Measurements from ENCODE around the gene ACO2. TPM values are rescaled to one million over a fixed set of nuclear protein-coding genes. Genes with fewer than 3 reads are reported as not detected.

ACO2 gene
- total RNA-seq, 1 donor from 2014 or later, result 59.8 TPM

- Histone ChIP-seq H3K27me3 (ENCODE audit: control insufficient read depth, insufficient read depth, low read length) (no peaks in the 10 kb centered on the region), H3K36me3 (ENCODE audit: control insufficient read depth, insufficient read depth, low read length) (peaks cover 10% of the 10 kb centered on the region), H3K4me3 (ENCODE audit: low read depth, low read length) (no peak overlapping the region)
- DNase-seq (ENCODE audit: low read depth) (no peak), FAIRE-seq (no peak)
- no peak for TF ChIP-seq CTCF (IDR thresholded peaks at IDR 0.05; ENCODE audit: insufficient read depth, low read length, severe bottlenecking)
These were observed 70.5 kb downstream of the ACO2 start for GRCh38 chr22:41539146-41540005.

- TF ChIP-seq CTCF (IDR thresholded peaks at IDR 0.05; ENCODE audit: insufficient read depth, low read length, severe bottlenecking), result no peak
- no peaks in the 10 kb centered on the region for H3K27me3 ChIP-seq (ENCODE audit: control insufficient read depth, insufficient read depth, low read length)
- no peak overlapping the region for H3K4me3 ChIP-seq (ENCODE audit: low read depth, low read length)
- peaks cover 9% of the 10 kb centered on the region for H3K36me3 ChIP-seq (ENCODE audit: control insufficient read depth, insufficient read depth, low read length)
- FAIRE-seq (no peak), DNase-seq (ENCODE audit: low read depth) (no peak)
These were observed 71.0 kb downstream of the ACO2 start for GRCh38 chr22:41540006-41540315.

GRCh38 chr22:41540365-41540764, 71.4 kb downstream of the ACO2 start:
- Histone ChIP-seq H3K27me3 (ENCODE audit: control insufficient read depth, insufficient read depth, low read length) (no peaks in the 10 kb centered on the region), H3K36me3 (ENCODE audit: control insufficient read depth, insufficient read depth, low read length) (peaks cover 9% of the 10 kb centered on the region), H3K4me3 (ENCODE audit: low read depth, low read length) (no peak overlapping the region)
- DNase-seq (ENCODE audit: low read depth) (no peak), FAIRE-seq (no peak)
- TF ChIP-seq CTCF (IDR thresholded peaks at IDR 0.05; ENCODE audit: insufficient read depth, low read length, severe bottlenecking), result no peak

- H3K4me3 ChIP-seq (ENCODE audit: low read depth, low read length), result no peak overlapping the region
- DNase-seq (ENCODE audit: low read depth) (no peak), FAIRE-seq (no peak)
- TF ChIP-seq CTCF (IDR thresholded peaks at IDR 0.05; ENCODE audit: insufficient read depth, low read length, severe bottlenecking), result no peak
- H3K36me3 ChIP-seq (ENCODE audit: control insufficient read depth, insufficient read depth, low read length), result peaks cover 9% of the 10 kb centered on the region
- H3K27me3 ChIP-seq (ENCODE audit: control insufficient read depth, insufficient read depth, low read length), result no peaks in the 10 kb centered on the region
These were observed 72.6 kb downstream of the ACO2 start for GRCh38 chr22:41541484-41541883.

GRCh38 chr22:41542224-41542623, 73.3 kb downstream of the ACO2 start:
- Histone ChIP-seq H3K27me3 (ENCODE audit: control insufficient read depth, insufficient read depth, low read length) (no peaks in the 10 kb centered on the region), H3K36me3 (ENCODE audit: control insufficient read depth, insufficient read depth, low read length) (peaks cover 8% of the 10 kb centered on the region), H3K4me3 (ENCODE audit: low read depth, low read length) (no peak overlapping the region)
- TF ChIP-seq CTCF (IDR thresholded peaks at IDR 0.05; ENCODE audit: insufficient read depth, low read length, severe bottlenecking), result no peak
- DNase-seq (ENCODE audit: low read depth) (no peak), FAIRE-seq (no peak)

Measured in bronchial epithelial cell (primary cell).